HCT116 (cell line): Measurements from ENCODE around the gene IRS1.

Experiments
- ELF1 ChIP-seq: IDR thresholded peaks from 2 replicates; pipeline ENCODE4 v1.6.1; 2012; ENCODE audit warnings: low read depth, borderline replicate concordance
- EZH2phosphoT487 ChIP-seq: fragments of 200-600 bp; IDR thresholded peaks from 2 replicates; pipeline ENCODE4 v1.6.1; 2018; ENCODE audit warnings: antibody characterized with exemption, borderline replicate concordance
- JUND ChIP-seq: IDR thresholded peaks from 2 replicates; pipeline ENCODE4 v1.6.1; 2012
- POLR2A ChIP-seq: IDR thresholded peaks from 2 replicates; pipeline ENCODE4 v1.7.0; 2011; ENCODE audit warnings: borderline replicate concordance; ENCODE audit not compliant: insufficient read depth, insufficient read length; ENCODE audit errors: extremely low read depth
- POLR2AphosphoS5 ChIP-seq: IDR thresholded peaks from 2 replicates; pipeline ENCODE4 v1.6.1; 2011; ENCODE audit warnings: mild to moderate bottlenecking, low read depth, low read length, moderate library complexity
- TF ChIP-seq, protein P1 (sequence below), 3 experiments: fragments of 200-600 bp in 1 of 3; sonication (generic) in 1 of 3; IDR thresholded peaks in 2 of 3; conservative IDR thresholded peaks in 1 of 3; 2 replicates each; pipeline ENCODE4 v1.5.1; 2012 to 2017; ENCODE audit warnings: low read depth in 2 of 3, low read length in 2 of 3, antibody characterized with exemption in 1 of 3, borderline replicate concordance in 1 of 3, control low read depth in 1 of 3, mild to moderate bottlenecking in 1 of 3, mixed read lengths in 1 of 3, mixed run types in 1 of 3, moderate library complexity in 1 of 3; ENCODE audit not compliant: insufficient read depth in 1 of 3
- TF ChIP-seq, protein P2 (sequence below): IDR thresholded peaks from 2 replicates; pipeline ENCODE4 v1.6.1; 2012; ENCODE audit warnings: low read depth

DNA sequence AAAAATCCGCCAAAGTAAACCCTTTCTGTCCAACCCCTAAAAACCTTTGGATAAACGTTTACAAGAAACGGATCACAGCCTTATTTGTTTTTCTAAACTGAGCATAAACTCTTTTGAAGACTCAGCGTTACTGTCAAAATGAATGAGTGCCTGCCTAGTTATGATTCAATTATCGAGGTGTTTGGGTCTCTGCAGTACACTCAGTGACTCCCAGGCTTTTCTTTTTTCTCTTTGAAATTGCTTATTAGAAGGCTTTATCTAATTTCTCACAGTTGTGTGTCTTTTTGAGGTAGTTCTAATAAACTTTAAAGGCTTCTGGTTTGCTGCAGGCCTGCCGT is 36.9 kb upstream of the IRS1 start:
- no peak for TF ChIP-seq JUND
- TF ChIP-seq POLR2A = no peak
- TF ChIP-seq, protein P1, sequence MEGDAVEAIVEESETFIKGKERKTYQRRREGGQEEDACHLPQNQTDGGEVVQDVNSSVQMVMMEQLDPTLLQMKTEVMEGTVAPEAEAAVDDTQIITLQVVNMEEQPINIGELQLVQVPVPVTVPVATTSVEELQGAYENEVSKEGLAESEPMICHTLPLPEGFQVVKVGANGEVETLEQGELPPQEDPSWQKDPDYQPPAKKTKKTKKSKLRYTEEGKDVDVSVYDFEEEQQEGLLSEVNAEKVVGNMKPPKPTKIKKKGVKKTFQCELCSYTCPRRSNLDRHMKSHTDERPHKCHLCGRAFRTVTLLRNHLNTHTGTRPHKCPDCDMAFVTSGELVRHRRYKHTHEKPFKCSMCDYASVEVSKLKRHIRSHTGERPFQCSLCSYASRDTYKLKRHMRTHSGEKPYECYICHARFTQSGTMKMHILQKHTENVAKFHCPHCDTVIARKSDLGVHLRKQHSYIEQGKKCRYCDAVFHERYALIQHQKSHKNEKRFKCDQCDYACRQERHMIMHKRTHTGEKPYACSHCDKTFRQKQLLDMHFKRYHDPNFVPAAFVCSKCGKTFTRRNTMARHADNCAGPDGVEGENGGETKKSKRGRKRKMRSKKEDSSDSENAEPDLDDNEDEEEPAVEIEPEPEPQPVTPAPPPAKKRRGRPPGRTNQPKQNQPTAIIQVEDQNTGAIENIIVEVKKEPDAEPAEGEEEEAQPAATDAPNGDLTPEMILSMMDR (IDR thresholded peaks at IDR 0.05 in 2 of 3, conservative IDR thresholded peaks at IDR 0.05 in 1 of 3; ENCODE audit: borderline replicate concordance in 1 of 3, insufficient read depth in 1 of 3, low read depth in 2 of 3, low read length in 2 of 3) = no peak
- no peak for TF ChIP-seq POLR2AphosphoS5
- no peak for TF ChIP-seq ELF1
- TF ChIP-seq EZH2phosphoT487 = no peak
- TF ChIP-seq, protein P2, sequence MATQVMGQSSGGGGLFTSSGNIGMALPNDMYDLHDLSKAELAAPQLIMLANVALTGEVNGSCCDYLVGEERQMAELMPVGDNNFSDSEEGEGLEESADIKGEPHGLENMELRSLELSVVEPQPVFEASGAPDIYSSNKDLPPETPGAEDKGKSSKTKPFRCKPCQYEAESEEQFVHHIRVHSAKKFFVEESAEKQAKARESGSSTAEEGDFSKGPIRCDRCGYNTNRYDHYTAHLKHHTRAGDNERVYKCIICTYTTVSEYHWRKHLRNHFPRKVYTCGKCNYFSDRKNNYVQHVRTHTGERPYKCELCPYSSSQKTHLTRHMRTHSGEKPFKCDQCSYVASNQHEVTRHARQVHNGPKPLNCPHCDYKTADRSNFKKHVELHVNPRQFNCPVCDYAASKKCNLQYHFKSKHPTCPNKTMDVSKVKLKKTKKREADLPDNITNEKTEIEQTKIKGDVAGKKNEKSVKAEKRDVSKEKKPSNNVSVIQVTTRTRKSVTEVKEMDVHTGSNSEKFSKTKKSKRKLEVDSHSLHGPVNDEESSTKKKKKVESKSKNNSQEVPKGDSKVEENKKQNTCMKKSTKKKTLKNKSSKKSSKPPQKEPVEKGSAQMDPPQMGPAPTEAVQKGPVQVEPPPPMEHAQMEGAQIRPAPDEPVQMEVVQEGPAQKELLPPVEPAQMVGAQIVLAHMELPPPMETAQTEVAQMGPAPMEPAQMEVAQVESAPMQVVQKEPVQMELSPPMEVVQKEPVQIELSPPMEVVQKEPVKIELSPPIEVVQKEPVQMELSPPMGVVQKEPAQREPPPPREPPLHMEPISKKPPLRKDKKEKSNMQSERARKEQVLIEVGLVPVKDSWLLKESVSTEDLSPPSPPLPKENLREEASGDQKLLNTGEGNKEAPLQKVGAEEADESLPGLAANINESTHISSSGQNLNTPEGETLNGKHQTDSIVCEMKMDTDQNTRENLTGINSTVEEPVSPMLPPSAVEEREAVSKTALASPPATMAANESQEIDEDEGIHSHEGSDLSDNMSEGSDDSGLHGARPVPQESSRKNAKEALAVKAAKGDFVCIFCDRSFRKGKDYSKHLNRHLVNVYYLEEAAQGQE = no peak
